HL-60 (cell line): ENCODE data around the gene TMEM208.

ENCODE experiments used
- DNase-seq, 2 experiments: peaks; one replicate each; pipeline ENCODE4 v3.0.0-alpha.2; 2010 to 2020; ENCODE audit warnings: low read depth in 1 of 2, low spot score in 1 of 2
- H3K27ac ChIP-seq: fragments of 250-450 bp; sonication (Bioruptor Pico); replicated peaks from 2 replicates; pipeline ENCODE4 v1.5.1; 2020; ENCODE audit warnings: mild to moderate bottlenecking, moderate library complexity
- H3K27me3 ChIP-seq: fragments of 250-450 bp; sonication (Bioruptor Pico); 2 replicates; pipeline ENCODE4 v1.5.1; 2021; ENCODE audit warnings: mild to moderate bottlenecking, moderate library complexity; ENCODE audit not compliant: insufficient read depth, poor library complexity, severe bottlenecking
- H3K4me3 ChIP-seq: replicated peaks from 2 replicates; pipeline ENCODE4 v1.5.1; 2011; ENCODE audit warnings: mild to moderate bottlenecking, control low read depth, low read length; ENCODE audit not compliant: insufficient read depth
- CTCF ChIP-seq: IDR thresholded peaks from one replicate; pipeline ENCODE4 v1.5.1; 2011; ENCODE audit warnings: low read length, control low read depth, inconsistent platforms; ENCODE audit not compliant: insufficient read depth
- GABPA ChIP-seq: IDR thresholded peaks from 2 replicates; pipeline ENCODE4 v1.6.1; 2012; ENCODE audit warnings: low read depth
- POLR2AphosphoS5 ChIP-seq: IDR thresholded peaks from 2 replicates; pipeline ENCODE4 v1.6.1; 2012; ENCODE audit warnings: low read depth
- SPI1 ChIP-seq: IDR thresholded peaks from 2 replicates; pipeline ENCODE4 v1.6.1; 2012; ENCODE audit warnings: low read depth, mild to moderate bottlenecking, borderline replicate concordance
- TF ChIP-seq, protein P1 (sequence below): IDR thresholded peaks from 2 replicates; pipeline ENCODE4 v1.6.1; 2012; ENCODE audit warnings: low read depth; ENCODE audit not compliant: insufficient replicate concordance

The TMEM208 gene

DNA sequence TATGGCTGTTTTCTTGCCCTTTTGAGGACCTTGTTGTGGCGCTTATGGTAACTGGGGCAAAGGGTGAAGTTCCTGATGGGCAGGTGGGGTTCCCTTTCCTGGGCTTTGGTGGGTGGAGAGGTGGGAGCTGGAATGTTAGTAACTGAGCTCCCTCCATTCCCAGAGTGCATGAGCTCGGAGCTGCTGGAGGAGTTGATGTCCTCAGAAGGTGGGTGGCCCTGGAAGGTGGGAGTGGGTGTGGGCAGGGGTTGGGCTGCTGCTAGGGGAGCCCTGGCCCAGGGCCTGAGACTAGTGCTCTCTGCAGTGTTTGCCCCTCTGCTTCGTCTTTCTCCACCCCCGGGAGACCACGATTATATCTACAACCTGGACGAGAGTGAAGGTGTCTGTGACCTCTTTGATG, 29.2 kb upstream of the TMEM208 start:
- Histone ChIP-seq H3K27me3 (no peaks in the 10 kb centered on the region), H3K4me3 (no peak overlapping the region), H3K27ac (no peak overlapping the region)
- DNase-seq, result no peak
- TF ChIP-seq SPI1 (no peak), CTCF (no peak), GABPA (no peak), POLR2AphosphoS5 (no peak)
- TF ChIP-seq, protein P1, sequence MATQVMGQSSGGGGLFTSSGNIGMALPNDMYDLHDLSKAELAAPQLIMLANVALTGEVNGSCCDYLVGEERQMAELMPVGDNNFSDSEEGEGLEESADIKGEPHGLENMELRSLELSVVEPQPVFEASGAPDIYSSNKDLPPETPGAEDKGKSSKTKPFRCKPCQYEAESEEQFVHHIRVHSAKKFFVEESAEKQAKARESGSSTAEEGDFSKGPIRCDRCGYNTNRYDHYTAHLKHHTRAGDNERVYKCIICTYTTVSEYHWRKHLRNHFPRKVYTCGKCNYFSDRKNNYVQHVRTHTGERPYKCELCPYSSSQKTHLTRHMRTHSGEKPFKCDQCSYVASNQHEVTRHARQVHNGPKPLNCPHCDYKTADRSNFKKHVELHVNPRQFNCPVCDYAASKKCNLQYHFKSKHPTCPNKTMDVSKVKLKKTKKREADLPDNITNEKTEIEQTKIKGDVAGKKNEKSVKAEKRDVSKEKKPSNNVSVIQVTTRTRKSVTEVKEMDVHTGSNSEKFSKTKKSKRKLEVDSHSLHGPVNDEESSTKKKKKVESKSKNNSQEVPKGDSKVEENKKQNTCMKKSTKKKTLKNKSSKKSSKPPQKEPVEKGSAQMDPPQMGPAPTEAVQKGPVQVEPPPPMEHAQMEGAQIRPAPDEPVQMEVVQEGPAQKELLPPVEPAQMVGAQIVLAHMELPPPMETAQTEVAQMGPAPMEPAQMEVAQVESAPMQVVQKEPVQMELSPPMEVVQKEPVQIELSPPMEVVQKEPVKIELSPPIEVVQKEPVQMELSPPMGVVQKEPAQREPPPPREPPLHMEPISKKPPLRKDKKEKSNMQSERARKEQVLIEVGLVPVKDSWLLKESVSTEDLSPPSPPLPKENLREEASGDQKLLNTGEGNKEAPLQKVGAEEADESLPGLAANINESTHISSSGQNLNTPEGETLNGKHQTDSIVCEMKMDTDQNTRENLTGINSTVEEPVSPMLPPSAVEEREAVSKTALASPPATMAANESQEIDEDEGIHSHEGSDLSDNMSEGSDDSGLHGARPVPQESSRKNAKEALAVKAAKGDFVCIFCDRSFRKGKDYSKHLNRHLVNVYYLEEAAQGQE, result no peak

GRCh38 chr16:67198238-67198734, 28.6 kb upstream of the TMEM208 start:
- DNase-seq, result peak in 1 of 2 experiments; percentile 70
- no peaks in the 10 kb centered on the region for H3K27me3 ChIP-seq
- TF ChIP-seq CTCF, result peak; percentile 67
- TF ChIP-seq SPI1, result no peak
- no peak overlapping the region for H3K4me3 ChIP-seq
- H3K27ac ChIP-seq, result no peak overlapping the region

DNA sequence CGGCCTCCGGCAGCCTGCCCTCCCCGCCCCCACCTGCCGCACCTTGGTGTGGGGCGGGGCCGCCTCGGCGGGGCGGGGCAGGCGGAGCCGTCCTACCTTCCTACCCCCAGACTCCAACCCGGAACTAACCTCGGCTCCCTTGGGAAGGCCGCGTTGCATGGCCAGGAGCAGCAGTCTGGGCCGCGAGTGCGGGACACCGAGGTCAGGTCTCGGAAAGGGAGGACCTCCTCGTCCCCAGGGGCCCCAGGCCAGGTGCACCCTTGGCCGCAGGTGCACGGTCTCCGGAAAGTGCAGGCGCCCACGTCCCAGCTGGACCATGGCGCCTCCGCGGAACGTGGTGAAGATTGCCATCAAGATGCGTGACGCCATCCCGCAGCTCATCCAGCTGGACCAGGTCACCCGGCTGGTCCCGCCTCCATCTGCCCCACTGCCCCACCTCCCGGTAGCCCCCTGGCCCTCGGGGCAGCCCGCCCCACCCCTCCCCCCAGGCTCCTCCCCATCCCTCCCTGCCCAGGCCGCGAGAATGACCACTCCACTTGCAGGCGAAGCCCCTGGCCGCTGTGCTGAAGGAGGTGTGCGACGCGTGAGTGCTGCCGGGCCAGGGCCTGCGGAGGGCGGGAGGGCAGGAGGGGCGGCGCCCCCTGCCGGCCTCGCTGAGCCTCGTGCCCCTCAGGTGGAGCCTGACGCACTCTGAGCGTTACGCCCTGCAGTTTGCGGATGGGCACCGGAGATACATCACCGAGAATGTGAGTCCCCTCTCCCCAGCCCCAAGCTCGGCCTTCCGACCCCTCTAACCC, 27.7 kb upstream of the TMEM208 start, which contains the start of gene ELMO3:
ELMO3 (plus strand) TSS at position 121 of the 797 bp plus-strand sequence; CDS start at position 317, 196 bp downstream.
- no peak for DNase-seq
- Histone ChIP-seq H3K27me3 (no peaks in the 10 kb centered on the region), H3K4me3 (no peak within 1 kb of the TSS), H3K27ac (no peak within 1 kb of the TSS)
- TF ChIP-seq POLR2AphosphoS5, result no peak
- TF ChIP-seq CTCF, result no peak
- TF ChIP-seq SPI1, result no peak
- TF ChIP-seq GABPA, result no peak
- TF ChIP-seq, protein P1, result no peak

DNA sequence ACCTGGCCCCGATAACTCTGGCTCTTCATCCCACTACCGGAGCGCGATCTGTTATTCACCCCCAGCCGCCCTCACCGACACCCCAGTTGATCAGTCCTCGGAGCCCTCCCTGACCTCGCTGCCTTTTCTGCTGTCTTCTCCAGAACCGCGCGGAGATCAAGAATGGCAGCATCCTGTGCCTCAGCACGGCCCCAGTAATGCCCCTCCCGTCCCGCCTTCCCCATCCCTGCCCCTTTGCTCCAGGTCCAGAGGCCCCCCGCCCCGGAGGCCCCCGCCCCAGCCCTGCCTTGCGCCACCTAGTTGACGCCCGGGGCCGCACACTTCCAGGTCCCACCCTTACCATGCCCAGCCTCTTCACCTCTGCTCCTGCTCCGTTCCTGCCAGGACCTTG, 27.1 kb upstream of the TMEM208 start:
- TF ChIP-seq POLR2AphosphoS5, result no peak
- no peak overlapping the region for H3K27ac ChIP-seq
- DNase-seq, result no peak
- no peaks in the 10 kb centered on the region for H3K27me3 ChIP-seq
- H3K4me3 ChIP-seq, result no peak overlapping the region
